K562 treated with DMSO at 1 percent for 48 hours (cell line): Measurements from ENCODE around the gene HDAC6. TPM values are rescaled to one million over a fixed set of nuclear protein-coding genes. Genes with fewer than 3 reads are reported as not detected.

ENCODE experiments used
- total RNA-seq: library from RNA; unstranded; fragments of 300-600 nt; gene quantifications from 2 replicates; pipeline ENCODE4 v1.2.3, GENCODE V29; 2022; ENCODE audit warnings: low replicate concordance; ENCODE audit errors: extremely low read depth

The HDAC6 gene
- not detected in 2 replicates for total RNA-seq

DNA sequence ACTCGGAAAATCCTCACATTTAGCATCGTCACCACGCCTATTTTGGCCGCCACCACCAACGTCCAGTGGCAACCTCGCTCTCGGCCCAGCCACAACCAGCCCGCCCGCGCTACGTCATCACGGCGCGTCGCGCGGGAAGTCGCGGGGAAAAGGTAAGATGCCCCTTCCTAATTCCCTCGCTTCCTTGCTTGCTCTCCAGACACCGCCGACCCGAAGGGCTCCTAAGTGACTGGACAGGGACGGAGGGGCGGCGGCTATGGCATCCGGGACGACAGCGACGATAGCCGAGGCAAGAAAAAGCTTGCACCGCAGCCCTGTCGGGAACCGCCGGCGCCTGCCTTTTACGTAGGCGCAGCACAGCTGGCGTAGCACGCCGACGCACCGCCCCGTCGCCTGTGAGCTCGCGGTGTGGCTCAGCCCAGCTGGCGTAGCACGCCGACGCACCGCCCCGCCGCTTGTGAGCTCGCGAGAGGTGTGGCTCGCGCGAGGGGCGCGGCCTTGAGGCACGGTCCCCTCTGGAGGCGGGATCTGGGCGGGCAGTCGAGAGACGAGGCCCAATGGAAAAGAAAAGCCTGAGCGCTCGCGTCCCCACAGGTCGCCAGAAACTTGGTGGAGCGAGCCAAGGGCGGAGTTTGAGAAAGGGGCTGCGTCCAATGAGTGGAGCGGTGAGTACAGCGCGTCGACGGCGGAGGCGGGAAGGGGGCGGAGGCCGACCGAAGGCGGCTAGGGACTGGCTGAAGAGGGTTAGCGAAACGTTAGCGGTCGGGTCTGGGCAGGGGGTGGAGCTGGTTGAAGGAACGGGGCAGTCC, at the start of gene HDAC6:
HDAC6 (plus strand) TSS at position 788 of the 809 bp plus-strand sequence. CDS start 626 bp downstream, outside the sequence.

GRCh38 chrX:48761674-48762471, 40.0 kb upstream of the HDAC6 start, which contains the start of gene GLOD5:
Gene GLOD5, plus strand, starts transcription at chrX:48761747. Its CDS starts 44 bp downstream, at chrX:48761791.

GRCh38 chrX:48786341-48786800, 15.5 kb upstream of the HDAC6 start, which contains the start of gene GATA1:
Gene GATA1, plus strand, starts transcription at chrX:48786590. Its CDS starts 4,520 bp downstream, at chrX:48791110.

GRCh38 chrX:48826135-48826875, 24.4 kb downstream of the HDAC6 start, which contains the start of gene ERAS:
Gene ERAS, plus strand, starts transcription at chrX:48826513. Its CDS starts 2,611 bp downstream, at chrX:48829124.

GRCh38 chrX:48835524-48836329, 33.9 kb downstream of the HDAC6 start, which contains the start of gene PCSK1N:
Gene PCSK1N, minus strand, starts transcription at chrX:48835610. Its CDS starts 78 bp downstream, at chrX:48835532.

Other genes with a start within 250 kb of the HDAC6 start
- not detected in 2 replicates for gene RBM3, start 227.6 kb upstream of the HDAC6 start, total RNA-seq
- not detected in 2 replicates for gene WDR13, start 204.6 kb upstream of the HDAC6 start, total RNA-seq
- not detected in 2 replicates for gene WAS, start 118.3 kb upstream of the HDAC6 start, total RNA-seq
- not detected in 2 replicates for gene SUV39H1, start 105.3 kb upstream of the HDAC6 start, total RNA-seq
- gene GLOD5, start 40.3 kb upstream of the HDAC6 start, total RNA-seq: not detected in 2 replicates
- not detected in 2 replicates for gene GATA1, start 15.5 kb upstream of the HDAC6 start, total RNA-seq
- gene ERAS, start 24.4 kb downstream of the HDAC6 start, total RNA-seq: not detected in 2 replicates
- gene PCSK1N, start 33.5 kb downstream of the HDAC6 start, total RNA-seq: not detected in 2 replicates
- gene TIMM17B, start 95.7 kb downstream of the HDAC6 start, total RNA-seq: not detected in 2 replicates
- 606 TPM in 1 of 2 replicates, not detected in the other for gene PQBP1, start 95.9 kb downstream of the HDAC6 start, total RNA-seq
- gene SLC35A2, start 109.6 kb downstream of the HDAC6 start, total RNA-seq: not detected in 2 replicates
- not detected in 2 replicates for gene PIM2, start 117.0 kb downstream of the HDAC6 start, total RNA-seq
- gene OTUD5, start 155.5 kb downstream of the HDAC6 start, total RNA-seq: not detected in 2 replicates
- gene KCND1, start 169.8 kb downstream of the HDAC6 start, total RNA-seq: not detected in 2 replicates
- not detected in 2 replicates for gene GRIPAP1, start 200.2 kb downstream of the HDAC6 start, total RNA-seq
- gene TFE3, start 241.3 kb downstream of the HDAC6 start, total RNA-seq: not detected in 2 replicates